GM18861 (cell line): ENCODE data around the gene CNTD1.
"Not testable (repeated sequence)": the region's sequence is repeated elsewhere in the genome, so short reads cannot be mapped to it uniquely, and the experiment has no call there.

Experiments
- ATAC-seq: cut with Tn5 transposase; IDR thresholded peaks from one replicate; pipeline ENCODE4 v1.9.1; 2021; ENCODE audit not compliant: unreplicated experiment

Gene CNTD1

GRCh38 chr17:42844761-42845555 lies 46.3 kb downstream of the CNTD1 start:
- no peak for ATAC-seq

DNA sequence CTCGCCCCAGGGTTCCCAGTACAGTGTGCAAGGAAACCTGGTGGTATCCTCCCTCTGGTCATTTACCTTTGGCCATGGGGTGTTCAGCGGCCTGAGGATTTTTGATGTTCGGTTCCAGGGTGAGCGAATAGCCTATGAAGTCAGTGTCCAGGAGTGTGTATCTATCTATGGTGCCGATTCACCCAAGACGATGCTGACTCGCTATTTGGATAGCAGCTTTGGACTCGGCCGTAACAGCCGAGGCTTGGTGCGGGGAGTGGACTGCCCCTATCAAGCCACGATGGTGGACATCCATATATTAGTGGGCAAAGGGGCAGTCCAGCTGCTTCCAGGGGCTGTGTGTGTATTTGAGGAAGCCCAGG lies 46.9 kb downstream of the CNTD1 start:
- ATAC-seq: no peak

GRCh38 chr17:42845918-42846593 lies 47.4 kb downstream of the CNTD1 start:
- ATAC-seq: no peak

GRCh38 chr17:42846594-42847280 lies 48.1 kb downstream of the CNTD1 start:
- ATAC-seq: no peak

DNA sequence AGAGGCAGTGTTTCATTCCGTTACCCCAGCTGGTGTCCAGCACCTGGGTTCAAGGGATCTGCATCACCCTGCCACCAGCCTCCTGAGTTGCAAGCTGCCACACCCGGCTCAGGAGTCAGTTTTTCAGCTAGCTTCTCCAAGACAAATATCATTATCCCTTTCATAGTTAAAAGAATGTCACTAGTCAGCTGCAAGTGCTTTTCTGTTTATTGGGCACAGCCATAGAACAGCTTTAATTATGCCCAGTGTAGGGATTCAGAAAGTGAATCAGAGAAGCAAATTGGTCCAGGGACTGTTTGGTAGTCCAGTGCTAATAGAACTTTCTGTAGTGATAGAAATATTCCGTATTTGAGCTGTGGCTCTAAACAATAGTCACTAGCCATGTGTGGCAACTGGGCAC lies 49.4 kb downstream of the CNTD1 start:
- no peak for ATAC-seq

GRCh38 chr17:42849031-42849430 lies 50.4 kb downstream of the CNTD1 start:
- ATAC-seq: no peak

- no peak for ATAC-seq
Measured at GRCh38 chr17:42849451-42850181, 51.0 kb downstream of the CNTD1 start.

DNA sequence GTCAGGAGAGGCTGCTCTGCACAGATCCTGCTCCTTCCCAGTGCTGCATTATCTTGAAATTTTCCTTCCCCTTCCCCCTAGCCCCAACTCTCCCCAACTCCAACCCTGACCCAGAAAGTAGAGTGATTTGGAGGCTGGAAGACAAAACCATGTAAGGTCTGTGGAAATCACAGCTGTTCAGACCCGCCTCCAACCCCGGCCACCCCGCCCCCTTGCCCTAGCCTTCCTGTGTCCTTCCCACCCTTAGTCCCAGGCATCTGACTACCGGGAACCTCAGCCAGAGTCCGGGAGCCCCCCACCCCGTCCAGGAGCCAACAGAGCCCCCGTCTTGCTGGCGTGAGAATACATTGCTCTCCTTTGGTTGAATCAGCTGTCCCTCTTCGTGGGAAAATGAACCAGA lies 52.3 kb downstream of the CNTD1 start, which contains the start of gene AOC3:
Gene AOC3, plus strand, starts transcription at position 246 of the 400 bp plus-strand sequence. Its CDS starts 145 bp downstream, at position 391.
- no peak for ATAC-seq

- not testable (repeated sequence) for ATAC-seq
Measured at GRCh38 chr17:42851371-42852240, 52.9 kb downstream of the CNTD1 start.

- ATAC-seq: no peak
Measured at GRCh38 chr17:42852351-42852750, 53.7 kb downstream of the CNTD1 start.

DNA sequence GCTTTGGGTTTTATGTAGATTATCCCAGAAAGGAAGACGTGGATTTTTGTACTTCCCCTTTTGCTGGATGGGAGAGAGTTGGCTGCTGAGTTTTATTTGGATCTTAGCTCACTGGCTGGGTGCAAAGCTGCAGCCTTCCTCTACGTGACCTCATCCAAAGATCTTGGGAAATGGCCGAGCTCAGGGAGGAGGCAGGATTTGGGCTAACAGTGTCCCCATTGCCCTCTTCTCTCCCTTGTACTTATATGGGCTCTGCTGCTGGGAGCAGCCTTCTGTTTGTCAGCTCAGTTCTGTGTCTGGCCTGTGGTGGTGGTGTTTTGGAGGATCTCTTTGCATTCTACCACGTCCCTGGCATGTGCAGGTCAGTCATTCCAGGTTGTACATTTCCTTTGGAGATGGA lies 54.3 kb downstream of the CNTD1 start:
- no peak for ATAC-seq

DNA sequence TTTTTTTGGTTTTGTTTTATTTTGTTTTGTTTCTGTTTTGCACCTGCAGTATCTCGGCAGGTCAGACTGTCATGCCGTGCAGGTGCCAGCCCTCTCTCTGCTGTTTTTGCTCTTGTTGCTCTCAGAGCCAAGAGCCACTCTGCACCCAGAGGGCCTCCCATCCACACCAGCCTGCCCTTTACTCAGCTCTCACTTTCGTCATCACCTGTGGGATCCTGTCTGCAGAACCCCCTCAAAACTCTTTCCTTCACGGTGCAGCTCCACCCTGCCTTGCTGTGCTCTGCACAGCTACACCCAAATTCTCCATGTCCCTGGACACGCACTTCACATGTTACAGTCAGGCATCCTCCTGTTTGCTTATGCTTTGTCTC lies 54.9 kb downstream of the CNTD1 start:
- no peak for ATAC-seq

DNA sequence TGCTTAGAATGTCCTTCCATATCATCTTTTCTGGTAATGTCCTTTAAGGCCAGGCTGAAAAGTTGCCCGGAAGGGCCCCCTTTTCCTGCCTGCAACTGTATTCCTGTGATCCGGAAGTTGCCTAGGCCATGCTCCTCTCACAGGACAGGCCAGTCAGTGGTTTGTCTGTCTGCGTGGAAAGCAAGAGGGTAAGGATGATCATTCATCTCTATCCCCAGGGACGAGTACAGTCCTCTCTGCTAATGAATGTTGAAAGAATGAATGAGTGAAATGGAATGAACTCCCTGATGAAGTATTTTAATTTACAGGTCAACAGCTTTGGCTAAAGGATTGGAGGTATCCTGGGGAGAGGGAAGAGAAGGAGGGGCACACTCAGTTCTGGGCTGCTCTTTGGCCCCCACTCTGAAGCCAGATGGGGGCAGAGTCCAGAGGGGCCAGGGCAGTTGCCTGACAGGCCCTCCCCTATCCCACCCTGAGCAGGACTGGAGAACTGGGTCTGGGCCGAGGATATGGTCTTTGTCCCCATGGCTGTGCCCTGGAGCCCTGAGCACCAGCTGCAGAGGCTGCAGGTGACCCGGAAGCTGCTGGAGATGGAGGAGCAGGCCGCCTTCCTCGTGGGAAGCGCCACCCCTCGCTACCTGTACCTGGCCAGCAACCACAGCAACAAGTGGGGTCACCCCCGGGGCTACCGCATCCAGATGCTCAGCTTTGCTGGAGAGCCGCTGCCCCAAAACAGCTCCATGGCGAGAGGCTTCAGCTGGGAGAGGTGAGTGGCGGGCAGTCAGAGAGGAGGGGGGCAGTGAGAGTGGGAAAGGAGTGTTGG lies 55.5 kb downstream of the CNTD1 start:
- no peak for ATAC-seq

DNA sequence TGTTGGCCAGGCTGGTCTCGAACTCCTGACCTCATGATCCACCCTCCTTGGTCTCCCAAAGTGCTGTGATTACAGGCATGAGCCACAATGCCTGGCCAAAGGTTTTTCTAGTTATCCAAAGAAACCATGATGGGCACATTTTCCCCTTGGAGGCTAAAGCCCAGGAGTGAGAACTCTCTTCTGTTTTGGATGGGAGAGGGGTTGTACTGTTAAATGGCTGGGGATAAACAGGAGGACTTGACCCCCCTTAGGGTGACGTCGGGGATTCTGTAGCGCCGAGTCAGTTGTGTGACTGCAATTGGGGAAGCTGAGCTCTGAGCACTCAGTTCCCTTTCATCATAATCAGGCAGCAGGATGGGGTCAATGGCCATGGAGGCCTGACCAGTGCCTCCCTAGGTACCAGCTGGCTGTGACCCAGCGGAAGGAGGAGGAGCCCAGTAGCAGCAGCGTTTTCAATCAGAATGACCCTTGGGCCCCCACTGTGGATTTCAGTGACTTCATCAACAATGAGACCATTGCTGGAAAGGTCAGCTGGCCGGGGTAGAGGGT lies 56.5 kb downstream of the CNTD1 start:
- no peak for ATAC-seq

DNA sequence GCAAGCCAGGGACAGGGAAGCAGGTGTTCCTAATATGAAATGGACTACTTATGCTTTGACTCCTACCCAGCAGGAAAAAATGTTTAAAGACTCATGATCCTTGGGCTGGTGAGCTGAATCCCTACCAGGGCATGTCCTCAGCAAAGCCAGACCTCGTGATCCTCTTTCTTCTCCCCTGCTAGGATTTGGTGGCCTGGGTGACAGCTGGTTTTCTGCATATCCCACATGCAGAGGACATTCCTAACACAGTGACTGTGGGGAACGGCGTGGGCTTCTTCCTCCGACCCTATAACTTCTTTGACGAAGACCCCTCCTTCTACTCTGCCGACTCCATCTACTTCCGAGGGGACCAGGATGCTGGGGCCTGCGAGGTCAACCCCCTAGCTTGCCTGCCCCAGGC lies 57.4 kb downstream of the CNTD1 start:
- not testable (repeated sequence) for ATAC-seq

DNA sequence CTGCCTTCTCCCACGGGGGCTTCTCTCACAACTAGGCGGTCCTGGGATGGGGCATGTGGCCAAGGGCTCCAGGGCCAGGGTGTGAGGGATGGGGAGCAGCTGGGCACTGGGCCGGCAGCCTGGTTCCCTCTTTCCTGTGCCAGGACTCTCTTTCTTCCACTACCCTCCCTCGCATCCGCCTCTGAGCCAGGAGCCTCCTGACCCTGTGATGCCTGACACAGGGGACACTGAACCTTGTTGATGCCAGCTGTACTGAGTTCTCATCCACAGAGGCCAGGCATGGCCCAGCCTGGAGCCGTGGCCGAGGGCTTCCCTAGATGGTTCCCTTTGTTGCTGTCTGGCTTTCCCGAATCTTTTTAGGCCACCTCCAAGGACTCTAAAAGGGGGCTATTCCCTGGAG lies 57.9 kb downstream of the CNTD1 start:
- not testable (repeated sequence) for ATAC-seq

GRCh38 chr17:42857389-42857788 lies 58.7 kb downstream of the CNTD1 start:
- ATAC-seq: no peak
